Right renal cortex interstitium (tissue), 3 donors: ENCODE results near the gene TPO. TPM values are rescaled to one million over a fixed set of nuclear protein-coding genes. Genes with fewer than 3 reads are reported as not detected.
"Not testable (repeated sequence)": the region's sequence is repeated elsewhere in the genome, so short reads cannot be mapped to it uniquely, and the experiment has no call there.

ENCODE experiments used
- DNase-seq, 3 donors: peaks; one replicate each; pipeline ENCODE4 v3.0.0-alpha.2; 2013; ENCODE audit warnings: low read depth in 3 of 3, low spot score in 2 of 3
- polyA plus RNA-seq, 3 donors: library from polyadenylated mRNA; unstranded; fragments of 120-200 nt; gene quantifications; one replicate each; pipeline ENCODE4 v1.2.1, GENCODE V29; 2013; ENCODE audit not compliant: insufficient read length in 3 of 3

The TPO gene
- polyA plus RNA-seq = under 1 TPM in 2 of 3 donors, not detected in 1; 0.07 to 0.08 TPM

DNA sequence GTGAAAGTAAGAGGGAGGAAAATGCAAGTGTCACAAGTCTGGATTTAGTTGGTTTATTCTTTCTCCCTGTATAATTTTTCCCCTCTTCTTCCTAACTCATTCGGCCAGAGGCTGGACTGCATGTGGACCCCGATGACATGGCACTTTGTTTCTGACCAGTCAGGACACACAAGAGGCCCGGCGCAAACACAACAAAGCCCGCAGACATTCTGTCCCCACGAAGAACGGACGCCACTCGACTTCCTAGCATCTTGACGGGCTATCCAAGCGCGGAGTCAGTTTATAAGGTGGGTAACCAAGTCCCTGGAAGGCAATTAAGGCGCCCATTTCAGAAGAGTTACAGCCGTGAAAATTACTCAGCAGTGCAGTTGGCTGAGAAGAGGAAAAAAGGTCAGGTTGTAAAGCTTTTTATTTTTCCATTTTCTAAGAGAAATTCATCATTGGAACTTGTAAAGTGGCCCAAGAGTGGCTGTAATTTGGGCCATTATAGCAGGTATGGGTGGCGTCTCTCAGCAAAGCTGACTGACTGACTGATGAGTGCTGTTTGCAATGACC is at the start of gene TPO:
Gene TPO, plus strand, starts transcription at position 308 of the 555 bp plus-strand sequence. CDS start 946 bp downstream, outside the sequence.
- no peak for DNase-seq

DNA sequence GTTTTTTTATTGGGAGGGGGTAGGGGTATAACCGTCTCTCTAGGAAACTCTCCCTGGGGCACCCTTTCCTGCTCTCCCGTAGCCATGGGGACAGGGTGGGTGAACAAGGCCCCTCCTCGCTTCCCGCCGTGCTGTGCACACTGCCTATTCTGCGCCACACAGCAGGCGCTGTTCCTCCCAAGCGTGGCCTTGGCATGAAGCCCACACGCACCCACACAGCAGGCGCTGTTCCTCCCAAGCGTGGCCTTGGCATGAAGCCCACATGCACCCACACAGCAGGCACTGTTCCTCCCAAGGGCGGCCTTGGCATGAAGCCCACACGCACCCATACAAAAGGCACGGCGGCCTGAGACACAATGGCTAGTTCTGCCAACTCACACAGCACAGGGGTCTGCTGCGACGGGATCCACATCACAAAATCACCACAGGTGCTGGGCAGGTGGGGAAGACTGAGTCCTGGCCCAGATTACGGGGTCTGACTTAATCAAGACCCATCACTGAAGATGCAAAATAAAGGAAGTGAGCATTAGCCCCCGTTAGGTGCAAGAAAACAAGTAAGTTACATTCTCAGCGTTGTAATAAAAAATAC is 46.6 kb upstream of the TPO start:
- no peak for DNase-seq

DNA sequence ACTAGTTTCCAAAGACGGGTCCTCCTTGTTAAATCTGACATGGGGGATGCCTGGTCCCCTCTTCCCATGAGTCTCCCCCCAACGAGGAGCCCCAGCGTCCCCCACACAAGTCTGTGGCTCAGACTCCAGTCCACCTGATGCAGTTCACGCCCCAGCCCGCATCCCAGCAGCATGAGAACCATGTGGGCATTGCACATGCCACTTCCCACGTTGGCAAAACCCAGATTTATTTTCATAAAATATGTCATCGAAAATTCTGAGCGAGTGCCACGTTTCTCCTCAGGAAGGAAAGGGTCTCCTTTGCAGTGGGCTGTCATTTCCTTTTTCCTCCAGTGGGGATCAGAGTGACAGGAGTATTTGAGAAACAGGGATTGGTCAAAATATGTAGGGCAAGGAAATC is 45.7 kb upstream of the TPO start:
- DNase-seq = no peak

- no peak for DNase-seq
Observed at GRCh38 chr2:1369905-1370304, 43.4 kb upstream of the TPO start.

DNA sequence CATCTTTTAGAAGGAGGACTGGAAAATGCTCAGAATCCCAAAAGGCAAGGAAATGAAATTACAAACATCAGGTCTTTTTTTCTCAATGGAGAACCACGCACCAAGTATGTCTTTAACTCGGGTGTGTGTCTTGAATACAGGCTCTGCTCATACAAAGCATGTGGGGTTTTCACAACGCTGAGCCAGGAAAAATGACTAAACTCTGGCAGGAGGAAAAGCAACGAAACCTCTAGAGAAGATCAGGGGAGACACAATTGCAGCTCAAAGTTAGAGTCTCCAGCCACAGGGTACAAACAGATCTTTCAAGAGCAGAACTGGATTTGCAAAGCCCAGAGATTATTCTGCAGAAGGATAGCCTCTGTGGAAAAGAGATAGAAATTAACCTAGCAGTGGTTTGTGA is 42.8 kb upstream of the TPO start:
- DNase-seq = no peak

GRCh38 chr2:1371082-1371481 is 42.2 kb upstream of the TPO start:
- DNase-seq = no peak

- no peak for DNase-seq
Observed at GRCh38 chr2:1373830-1374229, 39.4 kb upstream of the TPO start.

GRCh38 chr2:1374287-1374686 is 39.0 kb upstream of the TPO start:
- no peak for DNase-seq

GRCh38 chr2:1375794-1376193 is 37.5 kb upstream of the TPO start:
- DNase-seq = no peak

- DNase-seq = no peak
Observed at GRCh38 chr2:1377473-1377872, 35.8 kb upstream of the TPO start.

GRCh38 chr2:1378456-1379150 is 34.7 kb upstream of the TPO start:
- no peak for DNase-seq

DNA sequence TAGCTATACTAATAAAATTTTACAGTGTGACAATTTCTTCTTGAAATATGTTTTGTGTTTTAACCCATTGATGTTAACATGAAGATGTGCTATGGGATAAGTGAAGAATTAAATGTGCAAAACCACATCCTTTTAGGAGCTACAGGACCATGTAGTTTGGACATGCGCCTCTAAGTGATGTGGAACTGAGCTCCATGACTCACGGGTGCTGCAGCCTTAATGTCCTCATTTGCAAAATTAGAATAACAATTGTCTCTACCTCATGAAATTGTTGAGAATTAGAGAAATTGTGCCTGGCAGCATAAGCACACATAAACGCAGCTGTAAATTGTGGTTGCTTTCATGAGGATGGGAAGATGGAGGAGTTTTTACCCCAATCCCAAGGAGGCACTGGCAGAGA is 31.6 kb upstream of the TPO start:
- no peak for DNase-seq

GRCh38 chr2:1387954-1388725 is 25.1 kb upstream of the TPO start:
- not testable (repeated sequence) for DNase-seq

DNA sequence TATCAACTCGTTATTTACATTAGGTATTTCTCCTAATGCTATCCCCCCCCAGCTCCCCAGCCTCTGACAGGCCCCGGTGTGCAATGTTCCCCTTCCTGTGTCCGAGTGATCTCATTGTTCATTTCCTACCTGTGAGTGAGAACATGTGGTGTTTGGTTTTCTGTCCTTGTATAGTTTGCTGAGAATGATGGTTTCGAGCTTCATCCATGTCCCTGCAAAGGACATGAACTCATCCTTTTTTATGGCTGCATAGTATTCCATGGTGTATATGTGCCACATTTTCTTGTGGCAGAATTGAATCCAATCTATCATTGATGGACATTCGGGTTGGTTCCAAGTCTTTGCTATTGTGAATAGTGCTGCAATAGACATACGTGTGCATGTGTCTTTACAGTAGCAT is 23.1 kb upstream of the TPO start:
- not testable (repeated sequence) for DNase-seq

DNA sequence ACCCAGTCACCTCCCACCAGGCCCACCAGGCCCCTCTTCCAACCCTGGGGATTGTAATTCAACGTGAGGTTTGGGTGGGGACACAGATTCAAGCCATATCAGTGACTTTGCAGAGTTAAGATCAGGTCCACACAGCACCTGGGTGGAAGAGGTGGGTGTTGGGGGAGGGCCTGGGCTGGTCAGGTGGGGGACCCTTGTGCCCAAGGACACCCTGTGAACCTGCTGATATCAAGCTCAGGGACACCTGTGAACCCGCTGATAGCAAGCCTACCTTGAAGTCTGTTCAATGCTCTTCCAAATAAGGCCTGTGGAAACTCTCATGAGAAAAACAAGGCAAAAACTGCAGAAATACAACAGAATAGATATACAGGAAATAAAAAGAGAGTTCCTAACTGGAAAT is 19.9 kb upstream of the TPO start:
- no peak for DNase-seq

GRCh38 chr2:1394709-1395408 is 18.4 kb upstream of the TPO start:
- DNase-seq = no peak

- no peak for DNase-seq
Observed at GRCh38 chr2:1397350-1397749, 15.9 kb upstream of the TPO start.

DNA sequence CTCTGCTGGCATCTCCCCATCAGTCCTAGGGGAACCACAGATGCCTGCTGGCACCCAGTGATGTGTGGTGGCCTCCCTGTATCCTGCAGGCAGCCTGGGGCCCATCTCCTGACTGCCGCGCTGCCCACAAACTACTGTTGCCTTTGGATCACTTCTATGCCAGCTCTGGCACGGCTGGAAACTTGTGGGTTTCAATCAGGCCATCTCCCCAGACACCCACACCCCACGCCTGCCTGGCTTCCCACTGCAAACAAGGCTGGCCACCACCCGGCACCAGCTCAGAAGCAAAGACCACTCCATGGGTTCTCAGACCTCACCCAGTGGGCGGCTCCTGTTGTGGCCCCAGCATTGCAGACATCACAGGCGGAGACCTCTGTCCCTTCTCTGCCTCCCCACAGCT is 15.1 kb upstream of the TPO start:
- no peak for DNase-seq

- DNase-seq = no peak
Observed at GRCh38 chr2:1400943-1401735, 12.1 kb upstream of the TPO start.

GRCh38 chr2:1402064-1402463 is 11.2 kb upstream of the TPO start:
- DNase-seq = no peak
